ENCODE results near the gene HSP90B1.

Gene HSP90B1

GRCh38 chr12:103929784-103930033 is 501 bp upstream of the HSP90B1 start:
- Histone ChIP-seq H2BK5ac (ENCODE audit: low read length) (no peak overlapping the region), H3K9ac (ENCODE audit: low read length) (peak overlapping the region; percentile 29), H3K27ac (ENCODE audit: low read depth, low read length) (no peak overlapping the region), H3K56ac (ENCODE audit: low read length) (peak overlapping the region; percentile 65), H3K4me3 (ENCODE audit: low read length) (peak overlapping the region; percentile 58), H2BK120ac (ENCODE audit: low read depth, low read length) (no peak overlapping the region), H3K4me2 (ENCODE audit: low read length) (peak overlapping the region; percentile 81), H3K18ac (ENCODE audit: low read length) (no peak overlapping the region), H4K8ac (ENCODE audit: low read depth, low read length) (no peak overlapping the region), H3K79me1 (ENCODE audit: low read length) (peaks cover 2% of the 10 kb centered on the region), H3K36me3 (ENCODE audit: control insufficient read depth, insufficient read depth, low read length) (peaks cover 2% of the 10 kb centered on the region), H3K23ac (ENCODE audit: low read length) (no peak overlapping the region), H3K79me2 (ENCODE audit: control insufficient read depth, insufficient read depth, low read length) (peaks cover 39% of the 10 kb centered on the region), H4K5ac (ENCODE audit: low read length) (no peak overlapping the region), H2BK15ac (replicated peaks; ENCODE audit: low read depth) (no peak overlapping the region), H2AK5ac (ENCODE audit: low read length) (no peak overlapping the region), H3K4me1 (ENCODE audit: control insufficient read depth, low read depth, low read length) (peaks cover 2% of the 10 kb centered on the region), H3K4ac (ENCODE audit: low read depth, low read length) (no peak overlapping the region), H3K27me3 (ENCODE audit: insufficient read depth, low read length, poor library complexity) (no peaks in the 10 kb centered on the region)
- DNase-seq: no peak
- whole genome bisulfite sequencing (ENCODE audit: extremely low coverage, insufficient coverage, low lambda C conversion rate): no CpG with 5 or more reads among the region's 18 CpGs

GRCh38 chr12:103930787-103931735 is 851 bp downstream of the HSP90B1 start:
- Histone ChIP-seq H3K36me3 (ENCODE audit: control insufficient read depth, insufficient read depth, low read length) (peaks cover 7% of the 10 kb centered on the region), H2BK120ac (ENCODE audit: low read depth, low read length) (no peak overlapping the region), H3K23ac (ENCODE audit: low read length) (peak overlapping the region; percentile 53), H2AK5ac (ENCODE audit: low read length) (peak overlapping the region; percentile 6), H4K5ac (ENCODE audit: low read length) (no peak overlapping the region), H3K79me1 (ENCODE audit: low read length) (peaks cover 9% of the 10 kb centered on the region), H3K79me2 (ENCODE audit: control insufficient read depth, insufficient read depth, low read length) (peaks cover 47% of the 10 kb centered on the region), H4K8ac (ENCODE audit: low read depth, low read length) (peak overlapping the region; percentile 8), H3K4me3 (ENCODE audit: low read length) (peak overlapping the region; percentile 81), H3K9ac (ENCODE audit: low read length) (peak overlapping the region; percentile 95), H3K4me1 (ENCODE audit: control insufficient read depth, low read depth, low read length) (peaks cover 2% of the 10 kb centered on the region), H3K27me3 (ENCODE audit: insufficient read depth, low read length, poor library complexity) (no peaks in the 10 kb centered on the region), H2BK5ac (ENCODE audit: low read length) (peak overlapping the region; percentile 64), H3K18ac (ENCODE audit: low read length) (peak overlapping the region; percentile 86), H3K4me2 (ENCODE audit: low read length) (peak overlapping the region; percentile 44), H3K56ac (ENCODE audit: low read length) (peak overlapping the region; percentile 97), H2BK15ac (replicated peaks; ENCODE audit: low read depth) (no peak overlapping the region), H3K27ac (ENCODE audit: low read depth, low read length) (no peak overlapping the region), H3K4ac (ENCODE audit: low read depth, low read length) (peak overlapping the region; percentile 89)
- WGBS (ENCODE audit: extremely low coverage, insufficient coverage, low lambda C conversion rate): no CpG with 5 or more reads among the region's 37 CpGs
- DNase-seq: peak; percentile 40

- no peak overlapping the region for H3K56ac ChIP-seq (ENCODE audit: low read length)
- H3K9ac ChIP-seq (ENCODE audit: low read length): peak overlapping the region; percentile 24
- H3K27ac ChIP-seq (ENCODE audit: low read depth, low read length): no peak overlapping the region
- no peak overlapping the region for H4K5ac ChIP-seq (ENCODE audit: low read length)
- no peak overlapping the region for H2BK120ac ChIP-seq (ENCODE audit: low read depth, low read length)
- H3K79me1 ChIP-seq (ENCODE audit: low read length): peaks cover 14% of the 10 kb centered on the region
- no peak overlapping the region for H3K18ac ChIP-seq (ENCODE audit: low read length)
- no peak overlapping the region for H3K23ac ChIP-seq (ENCODE audit: low read length)
- H3K4me3 ChIP-seq (ENCODE audit: low read length): no peak overlapping the region
- H3K36me3 ChIP-seq (ENCODE audit: control insufficient read depth, insufficient read depth, low read length): peaks cover 10% of the 10 kb centered on the region
- no peak overlapping the region for H3K4me2 ChIP-seq (ENCODE audit: low read length)
- H3K4me1 ChIP-seq (ENCODE audit: control insufficient read depth, low read depth, low read length): peaks cover 2% of the 10 kb centered on the region
- H2BK5ac ChIP-seq (ENCODE audit: low read length): no peak overlapping the region
- WGBS (ENCODE audit: extremely low coverage, insufficient coverage, low lambda C conversion rate): no CpG with 5 or more reads among the region's 2 CpGs
- no peak overlapping the region for H2AK5ac ChIP-seq (ENCODE audit: low read length)
- H3K4ac ChIP-seq (ENCODE audit: low read depth, low read length): no peak overlapping the region
- no peak overlapping the region for H2BK15ac ChIP-seq (replicated peaks; ENCODE audit: low read depth)
- H3K79me2 ChIP-seq (ENCODE audit: control insufficient read depth, insufficient read depth, low read length): peaks cover 52% of the 10 kb centered on the region
- peak; percentile 52 for DNase-seq
- H4K8ac ChIP-seq (ENCODE audit: low read depth, low read length): no peak overlapping the region
- H3K27me3 ChIP-seq (ENCODE audit: insufficient read depth, low read length, poor library complexity): no peaks in the 10 kb centered on the region
Measured at GRCh38 chr12:103933237-103933636, 3.0 kb downstream of the HSP90B1 start.

- H3K36me3 ChIP-seq (ENCODE audit: control insufficient read depth, insufficient read depth, low read length): peaks cover 17% of the 10 kb centered on the region
- no peak overlapping the region for H3K56ac ChIP-seq (ENCODE audit: low read length)
- H4K5ac ChIP-seq (ENCODE audit: low read length): no peak overlapping the region
- H3K27ac ChIP-seq (ENCODE audit: low read depth, low read length): no peak overlapping the region
- no peak overlapping the region for H3K23ac ChIP-seq (ENCODE audit: low read length)
- peaks cover 2% of the 10 kb centered on the region for H3K4me1 ChIP-seq (ENCODE audit: control insufficient read depth, low read depth, low read length)
- H3K18ac ChIP-seq (ENCODE audit: low read length): no peak overlapping the region
- no peak overlapping the region for H3K9ac ChIP-seq (ENCODE audit: low read length)
- H3K4me2 ChIP-seq (ENCODE audit: low read length): no peak overlapping the region
- no peak overlapping the region for H3K4ac ChIP-seq (ENCODE audit: low read depth, low read length)
- no peaks in the 10 kb centered on the region for H3K27me3 ChIP-seq (ENCODE audit: insufficient read depth, low read length, poor library complexity)
- no peak overlapping the region for H2BK120ac ChIP-seq (ENCODE audit: low read depth, low read length)
- H3K79me2 ChIP-seq (ENCODE audit: control insufficient read depth, insufficient read depth, low read length): peaks cover 37% of the 10 kb centered on the region
- H2BK5ac ChIP-seq (ENCODE audit: low read length): no peak overlapping the region
- WGBS (ENCODE audit: extremely low coverage, insufficient coverage, low lambda C conversion rate): no CpG with 5 or more reads among the region's 3 CpGs
- H2BK15ac ChIP-seq (replicated peaks; ENCODE audit: low read depth): no peak overlapping the region
- DNase-seq: no peak
- peaks cover 14% of the 10 kb centered on the region for H3K79me1 ChIP-seq (ENCODE audit: low read length)
- H3K4me3 ChIP-seq (ENCODE audit: low read length): no peak overlapping the region
- no peak overlapping the region for H4K8ac ChIP-seq (ENCODE audit: low read depth, low read length)
- no peak overlapping the region for H2AK5ac ChIP-seq (ENCODE audit: low read length)
Measured at GRCh38 chr12:103936679-103937078, 6.5 kb downstream of the HSP90B1 start.

GRCh38 chr12:103944964-103945363 is 14.8 kb downstream of the HSP90B1 start:
- Histone ChIP-seq H3K4ac (ENCODE audit: low read depth, low read length) (no peak overlapping the region), H3K23ac (ENCODE audit: low read length) (no peak overlapping the region), H3K18ac (ENCODE audit: low read length) (no peak overlapping the region), H3K79me2 (ENCODE audit: control insufficient read depth, insufficient read depth, low read length) (no peaks in the 10 kb centered on the region), H3K36me3 (ENCODE audit: control insufficient read depth, insufficient read depth, low read length) (peaks cover 23% of the 10 kb centered on the region), H3K27ac (ENCODE audit: low read depth, low read length) (no peak overlapping the region), H2BK120ac (ENCODE audit: low read depth, low read length) (no peak overlapping the region), H3K79me1 (ENCODE audit: low read length) (peaks cover 2% of the 10 kb centered on the region), H3K9ac (ENCODE audit: low read length) (no peak overlapping the region), H2AK5ac (ENCODE audit: low read length) (no peak overlapping the region), H3K4me1 (ENCODE audit: control insufficient read depth, low read depth, low read length) (no peaks in the 10 kb centered on the region), H3K56ac (ENCODE audit: low read length) (no peak overlapping the region), H4K8ac (ENCODE audit: low read depth, low read length) (no peak overlapping the region), H4K5ac (ENCODE audit: low read length) (no peak overlapping the region), H3K4me3 (ENCODE audit: low read length) (no peak overlapping the region), H3K27me3 (ENCODE audit: insufficient read depth, low read length, poor library complexity) (no peaks in the 10 kb centered on the region), H2BK5ac (ENCODE audit: low read length) (no peak overlapping the region), H2BK15ac (replicated peaks; ENCODE audit: low read depth) (no peak overlapping the region), H3K4me2 (ENCODE audit: low read length) (no peak overlapping the region)
- DNase-seq: no peak
- WGBS (ENCODE audit: extremely low coverage, insufficient coverage, low lambda C conversion rate): no CpG with 5 or more reads among the region's 3 CpGs
